Endothelial cell of umbilical vein (primary cell): ENCODE data around the gene SYNDIG1. TPM values are rescaled to one million over a fixed set of nuclear protein-coding genes. Genes with fewer than 3 reads are reported as not detected.

Experiments
- BruUV-seq: library from RNA; stranded (reverse); fragments of 400-500 nt; replicated peaks from 2 replicates; lab custom pipeline; 2021; lab: Mats Ljungman, UMichigan
- CTCF ChIA-PET: fragments of 300-600, 350-600 bp; sonication (Branson Sonifier 250); formaldehyde crosslinking; loops from one replicate; lab custom pipeline; 2021; ENCODE audit warnings: antibody characterized with exemption, inconsistent platforms; lab: Charles Lee
- POLR2A ChIA-PET: fragments of 300-600, 350-600 bp; sonication (Branson Sonifier 250); formaldehyde crosslinking; loops from one replicate; lab custom pipeline; 2021; ENCODE audit warnings: antibody characterized with exemption, inconsistent platforms; lab: Charles Lee
- DNase-seq: peaks from one replicate; pipeline ENCODE4 v3.0.0-alpha.2; 2011; ENCODE audit warnings: low read depth, low spot score
- FAIRE-seq: peaks from 2 replicates; lab custom pipeline; 2011; peaks lifted over from hg19 to GRCh38; lab: Jason Lieb, UNC
- H2AFZ ChIP-seq: 2 replicates; pipeline ENCODE4 v1.6.0; 2012; ENCODE audit warnings: low read depth, low read length, control low read depth, inconsistent platforms
- H3K27ac ChIP-seq: 2 replicates; pipeline ENCODE4 v1.5.1; 2011; ENCODE audit warnings: low read depth, mild to moderate bottlenecking, control low read depth, low read length, moderate library complexity; ENCODE audit not compliant: insufficient read depth
- H3K27me3 ChIP-seq, 2 experiments: 2 replicates each; pipeline versions ENCODE4 v1.6.0 to v1.6.1; 2011; ENCODE audit warnings: low read length in 2 of 2, mixed read lengths in 1 of 2; ENCODE audit not compliant: control insufficient read depth in 2 of 2, insufficient read depth in 2 of 2
- H3K36me3 ChIP-seq, 2 experiments: 2 replicates in 1 of 2; 3 replicates in 1 of 2; pipeline ENCODE4 v1.5.1; 2011; ENCODE audit warnings: low read length in 2 of 2, mild to moderate bottlenecking in 1 of 2, moderate library complexity in 1 of 2; ENCODE audit not compliant: control insufficient read depth in 2 of 2, insufficient read depth in 2 of 2; ENCODE audit errors: extremely low read depth in 1 of 2
- H3K4me1 ChIP-seq: 3 replicates; pipeline ENCODE4 v1.5.1; 2011; ENCODE audit warnings: mild to moderate bottlenecking, low read length; ENCODE audit not compliant: control insufficient read depth, insufficient read depth; ENCODE audit errors: extremely low read depth
- H3K4me2 ChIP-seq: 2 replicates; pipeline ENCODE4 v1.6.1; 2011; ENCODE audit warnings: low read length, control low read depth, mixed read lengths; ENCODE audit not compliant: insufficient read depth
- H3K4me3 ChIP-seq, 3 experiments: fragments of 200-600 bp in 1 of 3; sonication (generic), shearing (Covaris generic) in 1 of 3; replicated peaks in 1 of 3; 2 replicates each; pipeline ENCODE4 v1.5.1; 2011 to 2016; ENCODE audit warnings: control low read depth in 3 of 3, low read length in 3 of 3, mild to moderate bottlenecking in 2 of 3, inconsistent platforms in 1 of 3, low read depth in 1 of 3, moderate library complexity in 1 of 3; ENCODE audit not compliant: insufficient read depth in 1 of 3
- H3K79me2 ChIP-seq: 2 replicates; pipeline ENCODE4 v1.6.0; 2012; ENCODE audit warnings: low read length, inconsistent platforms; ENCODE audit not compliant: control insufficient read depth, insufficient read depth
- H3K9ac ChIP-seq: replicated peaks from 2 replicates; pipeline ENCODE3; 2011; ENCODE audit warnings: low read length, control low read depth; ENCODE audit not compliant: insufficient read depth; ENCODE audit errors: extremely low read depth
- H3K9me1 ChIP-seq: replicated peaks from 3 replicates; pipeline ENCODE4 v1.6.0; 2011; ENCODE audit warnings: mild to moderate bottlenecking, low read length; ENCODE audit not compliant: control insufficient read depth, insufficient read depth; ENCODE audit errors: extremely low read depth
- H3K9me3 ChIP-seq: replicated peaks from 2 replicates; pipeline ENCODE4 v1.5.1; 2012; ENCODE audit warnings: low read length, inconsistent platforms; ENCODE audit not compliant: control insufficient read depth, insufficient read depth
- H4K20me1 ChIP-seq: replicated peaks from 2 replicates; pipeline ENCODE3; 2011; ENCODE audit warnings: mild to moderate bottlenecking, low read length; ENCODE audit not compliant: control insufficient read depth, insufficient read depth; ENCODE audit errors: extremely low read depth
- CTCF ChIP-seq, 2 donors: IDR thresholded peaks; 1 replicate in 1 of 2; 2 replicates in 1 of 2; pipeline ENCODE4 v1.5.1; 2011; ENCODE audit warnings: low read length in 2 of 2, mild to moderate bottlenecking in 2 of 2, moderate library complexity in 2 of 2, control low read depth in 1 of 2, inconsistent platforms in 1 of 2, low read depth in 1 of 2; ENCODE audit not compliant: insufficient read depth in 1 of 2; ENCODE audit errors: extremely low read depth in 1 of 2
- EZH2 ChIP-seq: IDR thresholded peaks from 2 replicates; pipeline ENCODE4 v1.6.1; 2012; ENCODE audit warnings: borderline replicate concordance, low read depth, mild to moderate bottlenecking, moderate library complexity, low read length, inconsistent platforms; ENCODE audit not compliant: severe bottlenecking
- FOS ChIP-seq: IDR thresholded peaks from 2 replicates; pipeline ENCODE4 v1.6.1; 2011; ENCODE audit warnings: mild to moderate bottlenecking, low read length, moderate library complexity, borderline replicate concordance; ENCODE audit not compliant: insufficient read depth
- GATA2 ChIP-seq: IDR thresholded peaks from 2 replicates; pipeline ENCODE4 v1.7.0; 2011; ENCODE audit warnings: low read depth, mild to moderate bottlenecking, moderate library complexity, mixed read lengths, low read length; ENCODE audit not compliant: insufficient read length, insufficient read depth
- JUN ChIP-seq: IDR thresholded peaks from 2 replicates; pipeline ENCODE4 v1.6.1; 2011; ENCODE audit warnings: borderline replicate concordance, low read depth; ENCODE audit not compliant: insufficient read length, insufficient read depth
- MAX ChIP-seq: IDR thresholded peaks from 2 replicates; pipeline ENCODE4 v1.6.1; 2011; ENCODE audit not compliant: insufficient read depth, insufficient read length
- MYC ChIP-seq: IDR thresholded peaks from one replicate; pipeline ENCODE4 v1.6.1; 2011; ENCODE audit warnings: mild to moderate bottlenecking, low read depth, low read length
- POLR2A ChIP-seq: IDR thresholded peaks from 2 replicates; pipeline ENCODE4 v1.6.1; 2012; ENCODE audit warnings: low read depth, mild to moderate bottlenecking, control low read depth, low read length
- POLR2AphosphoS5 ChIP-seq: IDR thresholded peaks from 2 replicates; pipeline ENCODE4 v1.6.1; 2012; ENCODE audit warnings: low read depth, mild to moderate bottlenecking, control low read depth, low read length, moderate library complexity; ENCODE audit not compliant: insufficient read depth
- dilution Hi-C: fragments of 300-500 bp; cut with MboI; formaldehyde crosslinking; loops from one replicate; pipeline ENCODE4 v1.15.0; 2019; ENCODE audit warnings: low sequenced_read_pairs; ENCODE audit not compliant: extremely low pct_ligation_motif_present
- intact Hi-C: fragments of 100-400 bp; cut with micrococcal nuclease; formaldehyde crosslinking; loops from one replicate; pipeline ENCODE4 v1.10.0; 2022
- polyA plus RNA-seq, 4 experiments: library from polyadenylated mRNA; depleted of rRNA in 3 of 4; stranded (reverse) in 3 of 4; unstranded in 1 of 4; fragments of >200 nt; gene quantifications; 2 replicates each; pipeline versions ENCODE4 v1.2.1 to v1.2.3, GENCODE V29; 2011 to 2012; ENCODE audit warnings: missing spikeins in 1 of 4
- total RNA-seq: library from RNA; stranded (reverse); gene quantifications from 2 replicates; pipeline ENCODE4 v1.2.3, GENCODE V29; 2021

SYNDIG1 gene
- total and polyA plus RNA-seq, 2 donors (not counting 3 experiments of a cell fraction or from before 2014, with no cell fraction given), result not detected

- no peak overlapping the region for H2AFZ ChIP-seq
- no peak overlapping the region for H3K4me2 ChIP-seq
- ChIA-PET CTCF (no interaction called here), POLR2A (no interaction called here)
- no peak overlapping the region for H3K9ac ChIP-seq
- no peaks in the 10 kb centered on the region for H3K36me3 ChIP-seq
- H3K27ac ChIP-seq, result no peak overlapping the region
- no peaks in the 10 kb centered on the region for H3K79me2 ChIP-seq
- H3K4me3 ChIP-seq, result no peak overlapping the region
- FAIRE-seq (no peak), DNase-seq (no peak)
- H3K27me3 ChIP-seq, result no peaks in the 10 kb centered on the region
- intact Hi-C loops (no loop called here), dilution Hi-C loops (no loop called here)
- TF ChIP-seq FOS (no peak), EZH2 (no peak), POLR2A (no peak), CTCF (IDR thresholded peaks at IDR 0.05; ENCODE audit: extremely low read depth in 1 of 2, insufficient read depth in 1 of 2, low read depth in 1 of 2, low read length in 2 of 2) (no peak), MYC (no peak), POLR2AphosphoS5 (no peak), MAX (no peak), GATA2 (no peak), JUN (no peak)
- H3K9me3 ChIP-seq, result peaks cover 10% of the 10 kb centered on the region
- no TSS peak for BruUV-seq
- no peaks in the 10 kb centered on the region for H4K20me1 ChIP-seq
- no peaks in the 10 kb centered on the region for H3K9me1 ChIP-seq
- no peaks in the 10 kb centered on the region for H3K4me1 ChIP-seq
Observed at GRCh38 chr20:24574307-24574706, 104.9 kb downstream of the SYNDIG1 start.
